HG03469 (cell line): Measurements from ENCODE around the gene OR11H7.
"Not testable (repeated sequence)": the region's sequence is repeated elsewhere in the genome, so short reads cannot be mapped to it uniquely, and the experiment has no call there.

Source experiments
- ATAC-seq: cut with Tn5 transposase; IDR thresholded peaks from one replicate; pipeline ENCODE4 v1.9.1; 2021; ENCODE audit warnings: mild to moderate bottlenecking, moderate library complexity, moderate number of reproducible peaks; ENCODE audit not compliant: unreplicated experiment

The OR11H7 gene

DNA sequence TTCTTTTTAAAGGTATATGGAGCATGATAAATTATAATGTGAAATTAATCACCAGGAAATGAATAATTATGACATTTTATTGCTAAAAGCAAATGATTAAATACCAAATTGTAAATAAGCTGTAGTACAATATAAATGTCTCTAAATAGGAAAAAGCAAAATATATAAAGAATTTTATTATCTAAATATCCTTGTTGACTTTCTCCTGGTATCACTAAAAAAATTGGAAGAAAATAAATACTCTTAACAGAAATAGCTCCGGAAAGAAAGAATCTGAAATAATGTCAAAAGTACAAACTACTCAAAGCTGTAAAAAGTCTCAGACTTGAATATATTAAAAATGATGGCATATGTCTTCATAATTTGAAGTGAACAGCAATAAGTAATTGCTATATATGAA is at the start of gene OR11H7:
OR11H7 (plus strand) TSS at position 301 of the 400 bp plus-strand sequence.
- no peak for ATAC-seq

DNA sequence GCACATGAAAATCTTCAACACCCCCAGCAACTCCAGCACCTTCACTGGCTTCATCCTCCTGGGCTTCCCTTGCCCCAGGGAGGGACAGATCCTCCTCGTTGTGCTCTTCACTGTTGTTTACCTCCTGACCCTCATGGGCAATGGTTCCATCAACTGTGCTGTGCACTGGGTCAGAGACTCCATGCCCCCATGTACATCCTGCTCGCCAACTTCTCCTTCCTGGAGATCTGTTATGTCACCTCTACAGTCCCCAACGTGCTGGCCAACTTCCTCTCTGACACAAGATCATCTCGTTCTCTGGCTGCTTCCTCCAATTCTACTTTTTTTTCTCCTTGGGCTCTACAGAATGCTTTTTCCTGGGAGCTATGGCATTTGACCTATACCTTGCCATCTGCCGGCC is 49.6 kb upstream of the OR11H7 start:
- no peak for ATAC-seq

GRCh38 chr14:20179880-20180279 is 48.9 kb upstream of the OR11H7 start:
- ATAC-seq, result no peak

- ATAC-seq, result no peak
These were observed 48.3 kb upstream of the OR11H7 start for GRCh38 chr14:20180486-20180885.

DNA sequence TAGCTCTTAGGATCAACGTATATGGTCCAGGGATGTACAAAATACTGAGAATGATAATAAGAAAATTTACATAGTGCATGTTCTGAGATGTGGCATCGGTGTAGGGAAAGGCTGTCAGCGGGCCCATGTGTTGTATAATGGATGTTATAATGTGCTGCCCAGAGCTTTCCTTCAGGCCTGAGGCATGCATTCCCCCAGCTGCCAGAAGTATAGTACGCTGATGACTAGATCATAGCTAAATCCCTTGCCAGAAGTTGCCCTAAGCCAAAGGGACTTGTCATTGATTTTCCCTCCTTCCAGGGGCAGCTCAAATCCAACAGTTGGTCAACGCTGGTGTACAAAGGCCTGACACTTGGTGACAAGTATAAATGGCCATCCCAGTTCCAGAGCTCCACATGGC is 44.6 kb upstream of the OR11H7 start:
- ATAC-seq, result no peak

- ATAC-seq, result no peak
These were observed 38.2 kb upstream of the OR11H7 start, which contains the start of gene OR11G2 for GRCh38 chr14:20190596-20190995. OR11G2 (plus strand) TSS chr14:20190896; CDS start chr14:20197438, 6,542 bp downstream.

DNA sequence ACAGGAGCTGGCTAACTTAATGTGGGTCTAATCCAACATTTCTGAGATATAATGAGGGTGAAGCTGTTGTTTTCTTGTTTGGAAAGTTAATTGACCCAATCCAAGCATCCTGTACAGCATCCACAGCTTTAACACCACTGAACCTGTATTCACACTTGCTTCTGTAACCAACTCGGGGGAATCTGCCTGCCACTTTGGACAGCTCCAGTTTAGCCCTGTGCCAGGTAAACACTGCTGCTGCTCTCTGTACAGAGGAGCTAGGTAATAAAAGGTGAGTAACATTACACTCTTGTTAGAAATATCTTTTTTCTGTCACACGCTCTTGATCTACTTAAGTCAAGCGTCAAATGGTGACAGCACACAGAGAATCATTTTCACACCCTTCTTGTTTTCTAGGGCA is 37.4 kb upstream of the OR11H7 start:
- ATAC-seq, result no peak

DNA sequence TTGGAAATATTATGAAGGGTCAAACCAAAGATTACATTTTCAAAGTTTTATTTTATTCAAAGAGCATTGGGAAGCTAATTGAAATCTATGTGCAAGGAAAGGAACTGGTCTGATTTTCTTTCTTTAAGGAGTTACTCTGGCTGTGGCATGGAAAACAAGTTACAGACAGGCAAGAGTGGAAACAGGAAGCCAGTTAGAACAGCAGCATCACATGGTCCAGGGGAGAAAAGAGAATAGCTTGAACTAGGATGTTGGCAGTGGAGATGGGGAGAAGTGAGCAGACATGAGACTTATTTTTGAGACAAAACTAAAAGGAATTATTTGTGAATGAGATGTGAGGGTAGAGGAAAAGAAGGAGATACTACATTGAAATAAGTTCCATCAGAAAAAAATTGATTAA is 34.7 kb upstream of the OR11H7 start:
- ATAC-seq, result no peak

- ATAC-seq, result not testable (repeated sequence)
These were observed 33.6 kb upstream of the OR11H7 start for GRCh38 chr14:20195170-20195569.

- ATAC-seq, result no peak
These were observed 32.9 kb upstream of the OR11H7 start for GRCh38 chr14:20195911-20196310.

- ATAC-seq, result no peak
These were observed 31.3 kb upstream of the OR11H7 start for GRCh38 chr14:20197459-20197858.

DNA sequence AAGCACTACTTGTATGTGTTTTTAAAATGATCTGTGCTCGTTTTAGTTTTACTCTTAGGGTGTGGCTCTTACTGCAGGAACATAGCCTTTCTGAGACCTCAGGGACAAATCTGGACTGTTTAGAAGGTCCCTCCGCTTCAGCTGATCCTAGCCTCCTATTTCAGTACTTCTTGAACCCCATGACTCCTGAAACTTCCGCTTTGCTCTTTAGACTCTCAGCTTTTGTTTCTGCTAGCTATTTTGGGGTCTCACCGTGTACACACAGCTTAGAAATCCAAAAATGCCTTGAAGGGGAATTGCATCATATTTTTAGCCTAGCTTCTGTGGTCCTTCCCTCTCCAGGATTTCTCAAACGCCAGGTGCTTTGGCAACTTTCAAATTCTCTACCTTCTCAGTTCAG is 29.8 kb upstream of the OR11H7 start:
- ATAC-seq, result no peak

DNA sequence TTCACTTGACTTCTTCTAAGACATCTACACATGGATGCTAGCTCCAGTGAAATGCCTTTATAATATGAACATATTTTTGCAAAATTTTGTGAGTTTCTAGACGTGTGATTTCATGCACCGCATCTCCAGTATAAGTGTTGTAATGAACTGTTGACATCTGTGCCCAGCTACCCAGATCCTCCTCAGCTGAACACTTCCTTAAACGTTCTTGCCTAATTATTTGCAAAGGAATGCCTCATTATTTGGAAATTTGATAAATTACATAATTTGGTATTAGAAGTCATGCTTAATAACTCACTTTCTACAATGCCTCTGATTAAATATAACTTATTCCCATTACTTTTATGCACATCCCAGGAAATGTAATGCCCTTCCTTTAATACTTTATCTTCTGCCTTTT is 24.1 kb upstream of the OR11H7 start:
- no peak for ATAC-seq

DNA sequence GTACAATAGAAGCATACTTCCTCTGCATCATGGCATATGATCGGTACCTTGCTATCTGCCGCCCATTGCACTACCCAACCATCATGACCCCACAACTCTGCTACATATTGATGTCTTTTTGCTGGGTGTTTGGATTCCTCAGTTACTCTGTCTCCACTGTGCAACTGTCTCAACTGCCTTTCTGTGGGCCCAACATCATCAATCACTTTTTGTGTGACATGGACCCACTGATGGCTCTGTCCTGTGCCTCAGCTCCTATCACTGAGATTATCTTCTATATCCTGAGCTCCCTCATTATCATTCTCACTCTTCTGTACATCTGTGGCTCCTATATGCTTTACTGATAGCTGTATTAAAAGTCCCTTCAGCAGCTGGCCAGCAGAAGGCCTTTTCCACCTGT is 19.2 kb upstream of the OR11H7 start:
- no peak for ATAC-seq

- ATAC-seq, result not testable (repeated sequence)
These were observed 16.4 kb upstream of the OR11H7 start for GRCh38 chr14:20212406-20212805.

GRCh38 chr14:20215196-20215595 is 13.6 kb upstream of the OR11H7 start:
- no peak for ATAC-seq

GRCh38 chr14:20219033-20219432 is 9.7 kb upstream of the OR11H7 start:
- no peak for ATAC-seq

GRCh38 chr14:20223410-20223809 is 5.4 kb upstream of the OR11H7 start, which contains the start of gene OR11H6:
OR11H6 (plus strand) TSS chr14:20223710; CDS start chr14:20223710, 0 bp downstream.
- ATAC-seq, result no peak

DNA sequence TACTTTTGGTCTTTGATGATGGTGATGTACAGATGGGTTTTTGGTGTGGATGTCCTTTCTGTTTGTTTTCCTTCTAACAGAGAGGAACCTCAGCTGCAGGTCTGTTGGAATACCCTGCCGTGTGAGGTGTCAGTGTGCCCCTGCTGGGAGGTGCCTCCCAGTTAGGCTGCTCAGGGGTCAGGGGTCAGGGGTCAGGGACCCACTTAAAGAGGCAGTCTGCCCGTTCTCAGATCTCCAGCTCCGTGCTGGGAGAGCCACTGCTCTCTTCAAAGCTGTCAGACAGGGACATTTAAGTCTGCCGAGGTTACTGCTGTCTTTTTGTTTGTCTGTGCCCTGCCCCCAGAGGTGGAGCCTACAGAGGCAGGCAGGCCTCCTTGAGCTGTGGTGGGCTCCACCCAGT is 6.6 kb downstream of the OR11H7 start:
- not testable (repeated sequence) for ATAC-seq

DNA sequence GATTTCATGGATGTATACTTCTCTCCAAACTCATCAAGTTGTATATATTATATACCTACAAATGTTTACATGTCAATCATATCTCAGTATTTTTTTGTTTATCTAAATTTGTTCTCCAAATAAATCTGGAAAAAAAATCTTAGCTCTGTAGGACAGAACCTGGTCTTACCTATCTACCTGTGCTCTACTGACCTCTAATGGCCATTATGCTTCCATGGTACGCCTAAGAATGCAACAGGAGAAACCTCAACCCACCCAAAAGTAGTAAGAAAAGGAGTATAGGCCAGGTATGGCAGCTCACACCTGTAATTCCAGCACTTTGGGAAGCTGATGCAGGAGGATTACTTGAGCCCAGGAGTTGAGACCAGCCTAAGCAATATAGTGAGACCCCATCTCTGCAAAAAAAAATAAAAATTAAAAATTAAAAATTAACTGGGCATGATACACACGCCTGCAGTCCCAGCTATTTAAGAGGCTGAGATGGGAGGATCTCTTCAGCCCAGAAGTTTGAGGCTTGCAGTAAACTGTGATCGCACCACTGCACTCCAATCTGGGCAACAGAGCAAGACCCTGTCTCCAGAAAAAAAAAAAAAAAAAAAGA is 19.0 kb downstream of the OR11H7 start:
- no peak for ATAC-seq

- ATAC-seq, result no peak
These were observed 33.9 kb downstream of the OR11H7 start for GRCh38 chr14:20262642-20263128.

DNA sequence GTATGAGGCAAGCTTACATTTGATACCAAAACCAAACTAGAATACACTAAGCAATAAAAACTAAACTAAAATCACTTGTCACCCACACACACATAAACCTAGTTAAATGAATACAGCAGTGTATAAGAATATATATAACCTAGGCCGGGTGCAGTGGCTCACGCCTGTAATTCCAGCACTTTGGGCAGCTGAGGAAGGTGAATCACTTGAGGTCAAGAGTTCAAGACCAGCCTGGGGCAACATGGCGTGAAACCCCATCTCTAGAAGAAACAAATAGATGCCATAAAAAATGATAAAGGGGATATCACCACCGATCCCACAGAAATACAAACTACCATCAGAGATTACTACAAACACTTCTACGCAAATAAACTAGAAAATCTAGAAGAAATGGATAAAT is 35.6 kb downstream of the OR11H7 start:
- ATAC-seq, result not testable (repeated sequence)

GRCh38 chr14:20274062-20274461 is 45.3 kb downstream of the OR11H7 start:
- ATAC-seq, result no peak
